ENCODE data around the gene SLC39A11. TPM values are rescaled to one million over a fixed set of nuclear protein-coding genes. Genes with fewer than 3 reads are reported as not detected.
"Not testable (repeated sequence)": the region's sequence is repeated elsewhere in the genome, so short reads cannot be mapped to it uniquely, and the experiment has no call there.

The SLC39A11 gene
- total RNA-seq, 1 experiment from 2014 or later = 56.1 TPM

DNA sequence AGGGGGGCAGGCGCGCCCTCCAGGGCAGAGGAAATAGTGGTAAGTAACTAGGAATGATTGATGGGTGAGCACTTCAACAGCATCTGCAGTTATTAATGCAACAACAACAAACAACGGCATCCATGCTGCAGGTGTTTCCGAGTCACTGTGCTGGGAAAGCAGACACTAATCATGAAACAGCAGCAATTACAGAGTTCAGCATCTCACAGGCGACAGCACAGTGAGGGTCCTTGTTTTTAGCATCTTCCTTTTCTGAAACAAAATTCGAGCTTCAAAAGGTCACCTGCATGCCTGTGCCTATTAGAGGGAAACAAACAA, 191.9 kb downstream of the SLC39A11 start:
- no peak for DNase-seq (ENCODE audit: low read depth, low spot score)
- BruUV-seq (replicated peaks) = no TSS peak
- H3K27ac ChIP-seq (ENCODE audit: low read length) = no peak overlapping the region
- no peaks in the 10 kb centered on the region for H3K9me3 ChIP-seq (ENCODE audit: control insufficient read depth, insufficient read depth, low read depth, low read length)
- in situ Hi-C loops (cut with HindIII; ENCODE audit: low pct_unique_long_range_greater_than_20kb, low sequenced_read_pairs) (no loop called here), intact Hi-C loops (cut with micrococcal nuclease; ENCODE audit: unreplicated experiment) (no loop called here)
- H3K36me3 ChIP-seq (ENCODE audit: control insufficient read depth, insufficient read depth, low read length) = no peaks in the 10 kb centered on the region
- no peak overlapping the region for H3K4me3 ChIP-seq (ENCODE audit: low read depth in 2 of 2, low read length in 2 of 2)
- no peaks in the 10 kb centered on the region for H3K4me1 ChIP-seq (ENCODE audit: control insufficient read depth, insufficient read depth, low read length)
- no peak for TF ChIP-seq REST (IDR thresholded peaks at IDR 0.05; ENCODE audit: insufficient read depth in 1 of 2, low read depth in 2 of 2, low read length in 1 of 2)
- no peak for TF ChIP-seq POLR2AphosphoS5 (IDR thresholded peaks at IDR 0.05; ENCODE audit: low read depth, low read length)
- no peak for TF ChIP-seq TCF7L2 (IDR thresholded peaks at IDR 0.05; ENCODE audit: low read depth, low read length)
- no peak for TF ChIP-seq SIN3A (IDR thresholded peaks at IDR 0.05; ENCODE audit: borderline replicate concordance, insufficient read depth, low read depth, low read length)
- TF ChIP-seq, protein P1, sequence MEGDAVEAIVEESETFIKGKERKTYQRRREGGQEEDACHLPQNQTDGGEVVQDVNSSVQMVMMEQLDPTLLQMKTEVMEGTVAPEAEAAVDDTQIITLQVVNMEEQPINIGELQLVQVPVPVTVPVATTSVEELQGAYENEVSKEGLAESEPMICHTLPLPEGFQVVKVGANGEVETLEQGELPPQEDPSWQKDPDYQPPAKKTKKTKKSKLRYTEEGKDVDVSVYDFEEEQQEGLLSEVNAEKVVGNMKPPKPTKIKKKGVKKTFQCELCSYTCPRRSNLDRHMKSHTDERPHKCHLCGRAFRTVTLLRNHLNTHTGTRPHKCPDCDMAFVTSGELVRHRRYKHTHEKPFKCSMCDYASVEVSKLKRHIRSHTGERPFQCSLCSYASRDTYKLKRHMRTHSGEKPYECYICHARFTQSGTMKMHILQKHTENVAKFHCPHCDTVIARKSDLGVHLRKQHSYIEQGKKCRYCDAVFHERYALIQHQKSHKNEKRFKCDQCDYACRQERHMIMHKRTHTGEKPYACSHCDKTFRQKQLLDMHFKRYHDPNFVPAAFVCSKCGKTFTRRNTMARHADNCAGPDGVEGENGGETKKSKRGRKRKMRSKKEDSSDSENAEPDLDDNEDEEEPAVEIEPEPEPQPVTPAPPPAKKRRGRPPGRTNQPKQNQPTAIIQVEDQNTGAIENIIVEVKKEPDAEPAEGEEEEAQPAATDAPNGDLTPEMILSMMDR (IDR thresholded peaks at IDR 0.05) = no peak
- ATAC-seq = no peak
- no peaks in the 10 kb centered on the region for H3K27me3 ChIP-seq (ENCODE audit: control insufficient read depth, insufficient read depth, low read length)
- ChIA-PET POLR2A (no interaction called here), CTCF (no interaction called here)

GRCh38 chr17:72898725-72899124, 193.8 kb downstream of the SLC39A11 start:
- intact Hi-C loops (cut with micrococcal nuclease; ENCODE audit: unreplicated experiment) (no loop called here), in situ Hi-C loops (cut with HindIII; ENCODE audit: low pct_unique_long_range_greater_than_20kb, low sequenced_read_pairs) (no loop called here)
- POLR2A ChIA-PET = no interaction called here
- Histone ChIP-seq H3K27me3 (ENCODE audit: control insufficient read depth, insufficient read depth, low read length) (no peaks in the 10 kb centered on the region), H3K9me3 (ENCODE audit: control insufficient read depth, insufficient read depth, low read depth, low read length) (no peaks in the 10 kb centered on the region), H3K4me3 (ENCODE audit: low read depth in 2 of 2, low read length in 2 of 2) (no peak overlapping the region), H3K36me3 (ENCODE audit: control insufficient read depth, insufficient read depth, low read length) (no peaks in the 10 kb centered on the region), H3K27ac (ENCODE audit: low read length) (no peak overlapping the region), H3K4me1 (ENCODE audit: control insufficient read depth, insufficient read depth, low read length) (no peaks in the 10 kb centered on the region)
- CTCF ChIA-PET = no interaction called here
- TF ChIP-seq REST (IDR thresholded peaks at IDR 0.05; ENCODE audit: insufficient read depth in 1 of 2, low read depth in 2 of 2, low read length in 1 of 2) = no peak
- no peak for TF ChIP-seq TCF7L2 (IDR thresholded peaks at IDR 0.05; ENCODE audit: low read depth, low read length)
- no peak for TF ChIP-seq SIN3A (IDR thresholded peaks at IDR 0.05; ENCODE audit: borderline replicate concordance, insufficient read depth, low read depth, low read length)
- TF ChIP-seq, protein P1 (IDR thresholded peaks at IDR 0.05) = no peak
- no peak for TF ChIP-seq POLR2AphosphoS5 (IDR thresholded peaks at IDR 0.05; ENCODE audit: low read depth, low read length)
- BruUV-seq (replicated peaks) = no TSS peak
- DNase-seq (ENCODE audit: low read depth, low spot score) (no peak), ATAC-seq (no peak)

GRCh38 chr17:72896288-72896687, 196.2 kb downstream of the SLC39A11 start:
- H3K4me1 ChIP-seq (ENCODE audit: control insufficient read depth, insufficient read depth, low read length); H3K27ac ChIP-seq (ENCODE audit: low read length); in situ Hi-C loops (cut with HindIII; ENCODE audit: low pct_unique_long_range_greater_than_20kb, low sequenced_read_pairs); BruUV-seq (replicated peaks); DNase-seq (ENCODE audit: low read depth, low spot score); H3K27me3 ChIP-seq (ENCODE audit: control insufficient read depth, insufficient read depth, low read length); H3K9me3 ChIP-seq (ENCODE audit: control insufficient read depth, insufficient read depth, low read depth, low read length); POLR2A ChIA-PET; H3K36me3 ChIP-seq (ENCODE audit: control insufficient read depth, insufficient read depth, low read length); intact Hi-C loops (cut with micrococcal nuclease; ENCODE audit: unreplicated experiment); CTCF ChIA-PET; H3K4me3 ChIP-seq (ENCODE audit: low read depth in 2 of 2, low read length in 2 of 2); ATAC-seq: not testable (repeated sequence)

Measured in Panc1 (cell line).